Panc1 (cell line): ENCODE results near the gene HOXA9.

Experiments used
- POLR2AphosphoS5 ChIP-seq: IDR thresholded peaks from 2 replicates; pipeline ENCODE4 v1.6.1; 2012; ENCODE audit warnings: mild to moderate bottlenecking, low read depth, low read length, moderate library complexity
- TF ChIP-seq, protein P1 (sequence below): fragments of 450-650 bp; IDR thresholded peaks from 2 replicates; pipeline ENCODE4 v1.5.1; 2017; ENCODE audit warnings: mild to moderate bottlenecking

DNA sequence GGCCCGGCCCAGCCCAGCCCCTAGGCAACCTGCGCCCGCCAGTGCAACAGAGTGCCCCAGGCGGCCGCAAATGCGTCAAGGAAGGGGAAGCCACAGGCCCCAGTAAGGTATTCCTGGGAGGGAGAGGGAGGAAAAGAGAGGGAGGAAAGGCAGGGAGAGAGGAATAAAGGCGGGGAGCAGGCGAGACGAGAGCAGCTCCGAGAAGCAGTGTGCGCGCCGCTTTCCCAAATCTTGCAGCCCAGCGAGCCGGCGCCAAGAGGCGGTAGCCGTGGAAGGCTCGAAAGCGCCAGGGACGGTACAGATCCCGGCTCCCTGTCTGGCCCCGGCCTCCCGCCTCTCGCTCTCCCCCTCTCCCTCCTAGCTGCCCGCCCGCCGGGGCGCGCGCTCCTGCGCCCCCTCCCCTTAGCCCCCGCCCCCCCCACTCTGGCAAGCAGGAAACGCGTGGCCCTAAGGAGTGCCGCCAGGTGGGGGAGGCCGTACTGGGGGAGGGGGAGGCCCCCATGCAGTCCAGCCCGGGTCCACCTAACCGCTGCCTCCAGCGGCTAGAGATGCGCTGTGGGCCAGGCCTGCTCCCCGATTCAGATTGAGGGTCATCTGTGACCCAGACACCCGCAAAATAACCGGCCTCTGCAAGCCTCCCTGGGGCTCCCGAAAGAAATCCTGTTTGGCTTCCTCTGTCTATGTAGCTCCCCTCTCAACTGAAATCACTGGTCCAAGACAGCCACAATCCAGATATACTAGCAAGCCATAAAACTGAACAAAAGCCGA lies 4.5 kb upstream of the HOXA9 start:
- TF ChIP-seq, protein P1, sequence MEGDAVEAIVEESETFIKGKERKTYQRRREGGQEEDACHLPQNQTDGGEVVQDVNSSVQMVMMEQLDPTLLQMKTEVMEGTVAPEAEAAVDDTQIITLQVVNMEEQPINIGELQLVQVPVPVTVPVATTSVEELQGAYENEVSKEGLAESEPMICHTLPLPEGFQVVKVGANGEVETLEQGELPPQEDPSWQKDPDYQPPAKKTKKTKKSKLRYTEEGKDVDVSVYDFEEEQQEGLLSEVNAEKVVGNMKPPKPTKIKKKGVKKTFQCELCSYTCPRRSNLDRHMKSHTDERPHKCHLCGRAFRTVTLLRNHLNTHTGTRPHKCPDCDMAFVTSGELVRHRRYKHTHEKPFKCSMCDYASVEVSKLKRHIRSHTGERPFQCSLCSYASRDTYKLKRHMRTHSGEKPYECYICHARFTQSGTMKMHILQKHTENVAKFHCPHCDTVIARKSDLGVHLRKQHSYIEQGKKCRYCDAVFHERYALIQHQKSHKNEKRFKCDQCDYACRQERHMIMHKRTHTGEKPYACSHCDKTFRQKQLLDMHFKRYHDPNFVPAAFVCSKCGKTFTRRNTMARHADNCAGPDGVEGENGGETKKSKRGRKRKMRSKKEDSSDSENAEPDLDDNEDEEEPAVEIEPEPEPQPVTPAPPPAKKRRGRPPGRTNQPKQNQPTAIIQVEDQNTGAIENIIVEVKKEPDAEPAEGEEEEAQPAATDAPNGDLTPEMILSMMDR: no peak
- no peak for TF ChIP-seq POLR2AphosphoS5
